Thoracic aorta (tissue), 2 donors: Measurements from ENCODE around the gene ATAD2B. TPM values are rescaled to one million over a fixed set of nuclear protein-coding genes. Genes with fewer than 3 reads are reported as not detected.

ENCODE experiments used
- ATAC-seq: fragments of 150-250 bp; one replicate; pipeline ENCODE4 v1.8.0; 2017; ENCODE audit warnings: low read depth; ENCODE audit not compliant: insufficient number of reproducible peaks, low FRiP score
- DNase-seq: peaks from one replicate; pipeline ENCODE4 v3.0.0-alpha.2; 2020; ENCODE audit warnings: low spot score
- H3K27ac ChIP-seq, 2 donors: fragments of 200-600 bp; sonication (generic); 1 replicate in 1 of 2; 2 replicates in 1 of 2; pipeline ENCODE4 v1.5.1; 2016; ENCODE audit warnings: mild to moderate bottlenecking in 2 of 2, moderate library complexity in 2 of 2
- H3K27me3 ChIP-seq: fragments of 200-600 bp; sonication (generic); replicated peaks from 2 replicates; pipeline ENCODE4 v1.6.0; 2016; ENCODE audit warnings: mild to moderate bottlenecking; ENCODE audit not compliant: insufficient read depth
- H3K36me3 ChIP-seq: fragments of 200-600 bp; sonication (generic); one replicate; pipeline ENCODE4 v1.5.1; 2016
- H3K4me1 ChIP-seq, 2 donors: fragments of 200-600 bp; sonication (generic); 1 replicate in 1 of 2; 2 replicates in 1 of 2; pipeline versions ENCODE4 v1.5.1 to v1.6.0; 2016; ENCODE audit warnings: low read depth in 2 of 2, mild to moderate bottlenecking in 1 of 2; ENCODE audit not compliant: control insufficient read depth in 1 of 2
- H3K4me3 ChIP-seq: fragments of 200-600 bp; sonication (generic); 2 replicates; pipeline ENCODE4 v1.5.1; 2016; ENCODE audit warnings: mild to moderate bottlenecking
- H3K9me3 ChIP-seq: fragments of 200-600 bp; sonication (generic); 2 replicates; pipeline ENCODE4 v1.5.1; 2016
- total RNA-seq, 2 donors: library from RNA; depleted of rRNA; stranded (reverse); fragments of >200 nt; gene quantifications; one replicate each; pipeline versions ENCODE4 v1.1.0 to v1.2.3, GENCODE V29; 2016
- TF ChIP-seq, protein P1 (sequence below): fragments of 200-600 bp; sonication (generic); IDR thresholded peaks from one replicate; pipeline ENCODE4 v1.5.1; 2019; ENCODE audit warnings: antibody characterized with exemption

ATAD2B gene
- total RNA-seq, 2 donors from 2014 or later: 38.3 to 80.7 TPM

DNA sequence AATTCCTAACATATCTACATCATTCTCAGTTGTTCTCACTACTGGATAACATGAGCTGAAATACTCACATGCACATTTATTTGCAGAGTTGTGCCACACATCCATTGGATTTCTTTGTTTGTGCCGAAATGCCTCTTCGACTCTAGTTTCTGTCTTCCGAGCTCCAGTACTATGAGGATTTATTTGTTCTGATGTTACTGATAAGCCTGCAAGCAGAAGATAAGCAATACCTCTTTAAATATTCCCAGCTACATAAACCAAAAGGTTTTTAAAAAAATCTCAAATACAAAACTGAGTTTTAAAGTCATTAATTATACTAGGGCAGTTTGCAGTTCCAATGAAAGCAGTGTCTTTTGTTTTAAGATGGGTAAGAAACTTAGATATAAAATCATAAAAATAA lies 164.8 kb downstream of the ATAD2B start:
- no peak for ATAC-seq
- H3K27me3 ChIP-seq: no peaks in the 10 kb centered on the region
- TF ChIP-seq, protein P1, sequence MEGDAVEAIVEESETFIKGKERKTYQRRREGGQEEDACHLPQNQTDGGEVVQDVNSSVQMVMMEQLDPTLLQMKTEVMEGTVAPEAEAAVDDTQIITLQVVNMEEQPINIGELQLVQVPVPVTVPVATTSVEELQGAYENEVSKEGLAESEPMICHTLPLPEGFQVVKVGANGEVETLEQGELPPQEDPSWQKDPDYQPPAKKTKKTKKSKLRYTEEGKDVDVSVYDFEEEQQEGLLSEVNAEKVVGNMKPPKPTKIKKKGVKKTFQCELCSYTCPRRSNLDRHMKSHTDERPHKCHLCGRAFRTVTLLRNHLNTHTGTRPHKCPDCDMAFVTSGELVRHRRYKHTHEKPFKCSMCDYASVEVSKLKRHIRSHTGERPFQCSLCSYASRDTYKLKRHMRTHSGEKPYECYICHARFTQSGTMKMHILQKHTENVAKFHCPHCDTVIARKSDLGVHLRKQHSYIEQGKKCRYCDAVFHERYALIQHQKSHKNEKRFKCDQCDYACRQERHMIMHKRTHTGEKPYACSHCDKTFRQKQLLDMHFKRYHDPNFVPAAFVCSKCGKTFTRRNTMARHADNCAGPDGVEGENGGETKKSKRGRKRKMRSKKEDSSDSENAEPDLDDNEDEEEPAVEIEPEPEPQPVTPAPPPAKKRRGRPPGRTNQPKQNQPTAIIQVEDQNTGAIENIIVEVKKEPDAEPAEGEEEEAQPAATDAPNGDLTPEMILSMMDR: no peak
- H3K4me3 ChIP-seq: no peak overlapping the region
- no peak overlapping the region for H3K27ac ChIP-seq
- H3K36me3 ChIP-seq: peaks cover 9% of the 10 kb centered on the region
- H3K4me1 ChIP-seq: no peaks in the 10 kb centered on the region
- DNase-seq: no peak
- H3K9me3 ChIP-seq: no peaks in the 10 kb centered on the region

DNA sequence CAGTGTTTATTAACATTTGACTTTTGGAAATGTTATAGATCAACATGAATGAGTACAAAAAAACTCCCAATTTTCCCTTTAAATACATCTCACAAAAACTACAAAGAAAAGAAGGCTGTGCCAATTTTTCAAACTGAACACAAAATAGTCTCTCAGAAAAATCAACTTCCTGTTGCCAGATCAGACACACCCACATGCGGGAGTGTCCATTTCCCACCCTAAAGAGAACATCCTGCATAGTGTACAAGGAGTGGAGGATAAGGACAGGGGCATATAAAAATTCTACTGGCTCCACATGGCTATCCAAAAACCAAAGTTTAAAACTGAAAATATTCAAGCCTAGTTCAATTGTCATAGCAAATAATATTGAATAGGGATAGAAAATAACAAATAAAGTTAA lies 165.3 kb downstream of the ATAD2B start:
- no peak overlapping the region for H3K27ac ChIP-seq
- ATAC-seq: no peak

DNA sequence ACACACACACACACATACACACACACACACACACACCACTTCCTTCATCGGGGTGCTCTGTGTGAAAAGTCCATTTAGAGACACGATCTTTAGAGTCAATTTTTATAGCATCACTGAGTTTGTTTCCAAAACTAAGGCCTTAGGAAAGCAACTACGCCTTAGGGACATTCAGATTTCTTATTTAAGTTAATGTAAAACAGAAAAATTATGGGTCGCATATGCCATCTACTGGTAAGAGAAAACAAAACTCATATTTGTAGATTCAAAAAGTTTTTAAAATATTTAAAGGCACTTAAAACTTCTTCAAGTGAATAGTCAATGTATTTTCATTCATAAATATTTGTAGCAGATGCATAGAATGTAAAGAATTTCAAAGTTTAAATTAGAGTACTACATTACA lies 166.2 kb downstream of the ATAD2B start:
- no peak overlapping the region for H3K4me3 ChIP-seq
- H3K27ac ChIP-seq: no peak overlapping the region
- ATAC-seq (no peak), DNase-seq (no peak)
- H3K4me1 ChIP-seq: no peaks in the 10 kb centered on the region
- peaks cover 9% of the 10 kb centered on the region for H3K36me3 ChIP-seq
- TF ChIP-seq, protein P1: peak; percentile 12
- no peaks in the 10 kb centered on the region for H3K9me3 ChIP-seq
- no peaks in the 10 kb centered on the region for H3K27me3 ChIP-seq

More for the DNA sequence above, 165.3 kb downstream of the ATAD2B start:
- DNase-seq: no peak
- no peaks in the 10 kb centered on the region for H3K4me1 ChIP-seq
- TF ChIP-seq, protein P1: no peak
- H3K4me3 ChIP-seq: no peak overlapping the region
- H3K9me3 ChIP-seq: no peaks in the 10 kb centered on the region
- no peaks in the 10 kb centered on the region for H3K27me3 ChIP-seq
- H3K36me3 ChIP-seq: peaks cover 9% of the 10 kb centered on the region

DNA sequence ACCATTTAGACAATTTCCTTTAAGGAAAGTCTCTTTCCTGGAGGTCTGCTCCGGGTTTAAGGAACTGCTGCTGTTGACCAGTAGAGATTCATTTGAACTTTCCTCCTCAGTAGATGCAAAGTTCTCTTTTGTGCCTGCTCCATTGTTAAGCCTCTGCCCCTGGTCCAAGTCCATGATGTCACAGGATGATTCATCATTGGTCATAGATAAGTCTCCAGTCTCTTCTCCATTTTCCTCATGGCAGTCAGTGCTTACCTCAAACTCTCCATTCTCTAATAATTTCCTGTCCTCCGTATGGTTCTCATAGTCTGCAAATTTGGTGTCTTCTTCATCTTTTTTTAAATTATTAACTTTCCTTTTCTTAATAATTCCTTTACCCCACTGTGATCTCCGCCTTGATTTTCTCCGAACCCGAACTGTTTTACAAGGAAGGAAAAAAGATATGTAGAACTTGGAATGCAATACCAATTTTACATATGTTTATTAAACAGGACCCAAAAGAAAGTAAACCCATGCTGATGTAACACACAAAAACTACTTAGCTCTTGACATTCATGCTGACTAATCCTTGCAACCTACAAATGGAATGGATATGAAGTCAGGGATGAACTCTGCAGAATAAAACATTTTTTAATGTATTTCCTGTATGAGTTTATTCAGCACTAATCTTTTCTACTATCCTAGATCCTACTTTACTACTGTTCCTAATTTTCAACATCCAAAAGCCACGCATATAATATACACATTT lies 169.1 kb downstream of the ATAD2B start:
- DNase-seq (no peak), ATAC-seq (no peak)
- Histone ChIP-seq H3K4me3 (no peak overlapping the region), H3K9me3 (no peaks in the 10 kb centered on the region), H3K27ac (no peak overlapping the region), H3K27me3 (no peaks in the 10 kb centered on the region), H3K4me1 (no peaks in the 10 kb centered on the region), H3K36me3 (peaks cover 15% of the 10 kb centered on the region)
- TF ChIP-seq, protein P1: no peak

DNA sequence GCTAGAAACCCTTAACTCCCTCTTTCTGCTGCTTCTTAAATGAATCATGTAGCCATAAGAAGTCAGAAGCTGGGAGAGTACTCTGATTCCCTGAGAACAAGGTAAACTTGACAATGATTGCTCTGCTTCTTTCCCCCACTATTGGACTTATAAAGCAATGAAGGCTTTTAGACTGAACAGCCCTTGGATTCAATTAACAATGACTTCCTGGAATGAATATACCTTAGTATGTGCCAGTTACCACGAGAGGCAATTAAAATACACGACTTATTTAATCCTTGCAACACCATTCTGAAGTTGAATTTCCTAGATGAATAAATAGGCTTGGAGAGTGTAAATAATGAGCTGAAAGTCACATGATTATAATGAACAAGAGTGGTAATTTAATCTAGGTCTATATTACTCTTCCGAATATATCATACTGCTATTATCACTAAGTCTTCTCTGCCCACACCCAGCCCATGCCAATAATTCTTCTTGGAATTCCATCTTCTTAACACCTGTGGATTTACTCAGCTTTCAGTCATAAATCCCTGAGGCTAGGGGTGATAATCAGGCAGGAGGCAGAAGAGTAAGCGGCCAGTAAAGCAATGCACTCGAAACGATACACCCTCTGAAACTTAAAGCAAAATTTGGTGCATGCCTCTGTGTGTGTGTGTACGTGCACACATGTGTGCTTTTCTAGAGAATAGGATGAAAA lies 170.2 kb downstream of the ATAD2B start:
- Histone ChIP-seq H3K27ac (no peak overlapping the region), H3K4me3 (no peak overlapping the region), H3K36me3 (peaks cover 16% of the 10 kb centered on the region), H3K4me1 (no peaks in the 10 kb centered on the region), H3K9me3 (no peaks in the 10 kb centered on the region), H3K27me3 (no peaks in the 10 kb centered on the region)
- ATAC-seq: no peak
- TF ChIP-seq, protein P1: no peak
- DNase-seq: no peak
